IPS-11a (cell line): Measurements from ENCODE around the gene TMEM266.

Source experiments
- H3K4me3 ChIP-seq: one replicate; pipeline ENCODE4 v1.5.1; 2013; ENCODE audit warnings: low read depth, low read length, control low read depth

Gene TMEM266

DNA sequence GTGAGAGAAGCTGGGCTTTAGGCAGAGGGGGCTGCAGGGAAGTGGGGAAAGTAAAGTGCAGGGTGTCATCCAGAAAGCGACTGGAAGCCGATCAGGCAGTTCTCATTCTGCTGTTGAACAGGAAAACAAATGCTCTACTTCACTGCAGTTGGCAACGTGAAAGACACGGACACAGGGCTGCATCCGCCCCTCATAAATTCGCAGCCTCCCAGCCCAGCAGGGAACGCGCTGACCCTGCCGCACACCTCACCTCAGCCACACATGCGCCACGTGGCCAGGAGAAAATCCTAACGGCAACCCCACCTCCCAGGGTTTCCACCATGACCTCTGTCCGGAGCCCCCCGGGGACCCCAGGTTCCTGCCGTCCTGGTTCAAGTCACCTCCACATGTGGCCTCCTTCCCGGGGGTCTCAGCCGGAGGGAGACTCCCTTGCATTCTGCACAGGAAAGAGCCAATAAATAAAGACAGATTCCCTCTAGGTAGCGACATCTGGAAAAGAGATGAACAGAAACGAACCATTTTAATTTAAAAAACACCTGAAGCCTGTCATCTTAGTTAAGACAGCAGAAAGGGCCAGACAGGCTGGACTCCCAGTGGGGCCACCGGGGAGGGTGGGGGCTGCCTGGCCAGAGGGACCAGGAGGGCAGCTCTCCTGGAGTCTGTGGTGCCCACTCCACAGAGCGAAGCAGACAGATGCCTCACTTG lies 118.7 kb downstream of the TMEM266 start:
- no peak overlapping the region for H3K4me3 ChIP-seq

DNA sequence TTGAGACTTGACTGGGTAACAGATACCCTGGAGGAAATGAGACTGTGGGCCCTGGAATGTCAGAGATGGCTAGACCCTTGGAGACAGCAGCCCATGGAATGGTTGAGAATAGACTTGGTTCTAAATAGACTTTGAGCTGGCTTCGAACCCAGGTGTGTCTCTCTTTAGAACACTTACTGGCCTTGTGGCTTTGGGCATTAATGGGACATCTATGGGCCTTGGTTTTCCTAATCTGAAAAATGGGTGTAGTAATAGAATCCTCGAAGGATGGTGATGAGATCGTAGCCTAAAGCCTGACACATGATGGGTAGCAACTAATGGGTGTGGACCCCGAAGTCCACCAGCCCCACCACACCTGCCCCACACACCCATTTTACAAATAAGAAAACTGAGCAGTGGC lies 119.2 kb downstream of the TMEM266 start:
- no peak overlapping the region for H3K4me3 ChIP-seq

DNA sequence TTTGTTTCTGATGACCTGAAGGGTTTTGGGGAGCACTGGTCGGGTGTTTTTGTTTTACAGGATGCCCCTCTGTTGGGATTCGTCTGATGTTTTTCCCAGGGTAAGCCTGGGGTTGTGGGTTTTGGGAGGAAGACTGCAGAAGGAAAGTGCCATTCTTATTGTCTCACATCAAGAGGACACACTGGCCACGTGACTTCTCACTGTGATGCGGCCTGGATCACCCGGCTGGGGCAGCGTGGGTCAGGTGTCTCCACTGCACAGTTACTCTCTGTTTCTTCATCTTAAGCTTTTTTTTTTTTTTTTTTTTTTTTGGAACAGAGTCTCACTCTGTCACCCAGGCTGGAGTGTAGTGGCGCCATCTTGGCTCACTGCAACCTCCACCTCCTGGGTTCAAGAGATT lies 120.5 kb downstream of the TMEM266 start:
- H3K4me3 ChIP-seq, result no peak overlapping the region

DNA sequence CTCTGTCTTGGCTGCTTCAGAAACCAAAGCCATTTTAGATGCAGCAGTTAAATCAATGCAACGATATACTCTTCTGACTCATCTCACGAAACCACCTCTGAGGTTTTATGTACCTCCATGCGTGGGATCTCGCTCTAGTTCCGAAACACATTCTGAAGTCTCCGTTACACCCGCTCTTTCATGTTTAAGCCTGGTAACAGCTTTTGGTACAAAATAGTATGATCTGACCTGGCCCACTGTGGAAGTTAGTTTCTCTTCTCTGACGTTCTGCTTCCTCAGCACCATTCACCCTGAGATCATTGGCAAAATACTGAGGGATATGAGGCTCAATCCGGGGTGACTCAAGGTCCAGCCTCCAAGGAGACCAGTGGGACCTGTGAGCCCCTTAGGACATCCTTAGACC lies 121.9 kb downstream of the TMEM266 start:
- no peak overlapping the region for H3K4me3 ChIP-seq

- no peak overlapping the region for H3K4me3 ChIP-seq
These were observed 124.3 kb downstream of the TMEM266 start for GRCh38 chr15:76183930-76184649.

DNA sequence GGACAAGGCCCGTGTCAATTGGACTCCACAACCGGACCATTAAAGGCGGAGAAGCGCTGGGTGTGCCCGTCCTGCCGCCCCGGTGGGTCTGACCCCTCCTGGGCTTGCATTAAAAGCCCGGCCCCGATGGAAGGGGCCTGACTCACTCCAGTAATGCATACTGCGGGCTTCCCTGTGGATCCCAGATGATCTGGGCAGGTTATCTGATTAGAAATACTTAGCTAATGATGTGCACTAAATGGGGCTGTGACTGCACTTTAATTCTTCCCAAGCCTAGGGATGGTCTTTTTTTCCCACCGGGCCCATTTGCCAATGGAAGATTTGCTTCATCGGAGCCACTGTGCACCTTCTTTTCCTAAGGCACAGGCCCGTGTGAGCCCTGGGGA lies 124.9 kb downstream of the TMEM266 start:
- no peak overlapping the region for H3K4me3 ChIP-seq

DNA sequence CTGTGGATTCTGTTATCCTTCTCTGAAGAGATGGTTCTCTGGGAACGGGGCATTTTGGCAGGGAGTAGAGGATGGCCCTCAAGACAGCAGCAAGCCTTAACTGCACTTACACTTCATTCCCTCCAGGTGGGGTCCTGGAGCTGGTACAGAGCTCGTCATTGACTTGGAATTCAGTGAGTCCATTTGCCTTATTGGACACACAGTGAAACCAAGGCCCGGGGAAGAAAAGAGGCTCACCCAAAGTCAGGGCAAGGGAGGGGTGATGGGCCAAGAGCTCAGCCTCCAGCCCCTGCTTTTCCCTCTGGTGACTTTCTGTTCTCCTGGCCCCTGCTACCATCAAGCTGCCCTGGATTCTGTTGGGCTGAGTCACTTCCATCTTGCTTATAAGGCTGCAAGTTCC lies 125.9 kb downstream of the TMEM266 start:
- H3K4me3 ChIP-seq, result no peak overlapping the region

DNA sequence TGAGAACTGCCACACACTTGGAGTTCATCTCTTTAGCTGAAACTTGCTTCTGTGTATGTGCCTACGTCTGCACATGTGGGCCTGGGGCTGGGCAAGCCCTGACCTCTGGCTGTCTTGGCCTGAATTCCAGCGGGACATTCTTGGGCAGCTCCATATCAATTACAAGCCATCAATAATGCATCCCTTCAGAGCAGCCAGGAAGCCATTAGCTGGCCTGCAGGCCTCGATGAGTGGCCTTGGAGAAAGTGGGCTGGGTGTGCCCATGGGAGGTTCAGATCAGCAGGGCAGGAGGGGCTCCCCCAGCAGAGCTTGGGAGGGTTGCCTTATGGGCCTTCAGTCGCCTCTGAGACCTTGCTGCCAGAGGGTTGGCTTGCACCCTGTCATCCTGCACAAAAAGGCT lies 127.4 kb downstream of the TMEM266 start:
- H3K4me3 ChIP-seq, result no peak overlapping the region

DNA sequence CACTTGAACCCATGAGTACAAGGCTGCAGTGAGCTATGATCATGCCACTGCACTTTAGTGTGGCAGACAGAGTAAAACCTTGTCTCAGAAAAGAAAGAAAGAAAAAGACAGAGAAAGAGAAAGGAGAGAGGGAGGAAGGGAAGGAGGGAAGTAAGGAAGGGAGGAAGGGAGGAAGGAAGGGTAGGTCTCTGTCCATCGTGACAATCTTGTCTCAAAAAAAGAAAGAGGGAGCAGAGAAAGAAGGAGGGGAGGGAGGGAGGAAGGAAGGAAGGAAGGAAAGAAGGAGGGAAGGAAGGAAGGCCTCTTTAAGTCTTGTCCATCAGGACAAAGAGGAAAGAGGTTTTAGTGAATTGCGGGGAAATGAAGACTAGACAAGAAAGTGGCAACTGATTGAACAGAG lies 129.3 kb downstream of the TMEM266 start:
- H3K4me3 ChIP-seq, result no peak overlapping the region

DNA sequence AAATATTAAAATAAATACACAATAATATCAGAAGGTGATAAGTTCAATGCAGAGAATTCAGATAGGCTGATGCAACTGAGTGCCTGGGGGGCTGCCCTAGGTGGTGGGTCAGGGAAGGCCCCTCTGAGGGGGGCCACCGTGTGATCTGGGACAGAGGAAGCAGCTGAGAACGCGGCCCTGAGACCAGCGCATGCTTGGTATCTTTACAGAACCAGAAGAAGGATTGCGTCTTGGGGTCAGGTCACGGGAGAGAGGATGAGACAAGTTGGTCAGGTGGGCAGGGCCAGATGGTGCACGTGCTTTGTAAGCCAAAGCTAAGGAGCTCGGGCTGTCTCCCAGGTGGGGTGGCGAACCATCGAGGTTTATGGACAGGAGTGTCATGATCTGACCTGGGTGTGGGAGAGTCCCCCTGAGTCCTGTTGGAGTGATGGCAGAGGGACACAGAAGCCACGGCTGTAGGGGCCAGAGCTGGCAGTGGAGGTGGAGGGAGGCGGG lies 130.3 kb downstream of the TMEM266 start:
- no peak overlapping the region for H3K4me3 ChIP-seq

DNA sequence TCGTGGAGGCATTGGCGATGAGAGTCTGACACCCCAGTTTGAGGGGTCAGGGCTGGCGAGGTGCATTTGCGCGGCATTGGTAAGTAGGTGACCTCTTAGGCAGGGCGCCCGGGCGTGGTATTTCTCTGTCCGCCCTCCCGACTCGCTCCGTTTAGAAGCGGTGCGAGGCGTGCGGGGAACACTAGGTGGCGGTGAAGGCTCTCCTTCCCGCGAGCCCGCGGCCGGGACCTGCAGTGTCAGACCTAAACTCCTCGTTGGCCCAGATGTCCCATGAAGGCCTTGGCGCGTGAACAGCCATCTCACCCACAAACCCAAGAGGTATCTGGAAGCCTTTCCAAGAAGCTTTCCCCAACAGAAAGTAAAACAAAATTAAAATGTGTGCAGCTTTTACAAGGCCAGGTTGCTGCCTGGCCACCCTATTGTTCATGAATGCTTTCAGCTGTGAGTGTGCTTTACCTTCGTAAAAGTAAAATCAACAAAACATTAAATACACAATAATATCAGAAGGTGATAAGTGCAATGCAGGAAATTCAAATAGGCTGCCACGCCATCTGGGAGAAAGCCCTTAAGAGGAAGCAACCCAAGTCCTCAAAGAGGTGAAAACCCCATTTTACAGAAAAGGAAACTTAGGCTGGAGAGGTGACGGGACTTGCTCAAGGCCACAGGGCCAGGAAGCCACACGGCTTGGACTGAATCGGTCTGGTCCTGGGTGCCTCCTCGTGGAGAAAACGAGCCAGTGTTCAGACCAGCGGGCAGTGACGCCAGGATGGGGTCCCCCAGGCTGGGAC lies 131.2 kb downstream of the TMEM266 start:
- H3K4me3 ChIP-seq, result no peak overlapping the region

DNA sequence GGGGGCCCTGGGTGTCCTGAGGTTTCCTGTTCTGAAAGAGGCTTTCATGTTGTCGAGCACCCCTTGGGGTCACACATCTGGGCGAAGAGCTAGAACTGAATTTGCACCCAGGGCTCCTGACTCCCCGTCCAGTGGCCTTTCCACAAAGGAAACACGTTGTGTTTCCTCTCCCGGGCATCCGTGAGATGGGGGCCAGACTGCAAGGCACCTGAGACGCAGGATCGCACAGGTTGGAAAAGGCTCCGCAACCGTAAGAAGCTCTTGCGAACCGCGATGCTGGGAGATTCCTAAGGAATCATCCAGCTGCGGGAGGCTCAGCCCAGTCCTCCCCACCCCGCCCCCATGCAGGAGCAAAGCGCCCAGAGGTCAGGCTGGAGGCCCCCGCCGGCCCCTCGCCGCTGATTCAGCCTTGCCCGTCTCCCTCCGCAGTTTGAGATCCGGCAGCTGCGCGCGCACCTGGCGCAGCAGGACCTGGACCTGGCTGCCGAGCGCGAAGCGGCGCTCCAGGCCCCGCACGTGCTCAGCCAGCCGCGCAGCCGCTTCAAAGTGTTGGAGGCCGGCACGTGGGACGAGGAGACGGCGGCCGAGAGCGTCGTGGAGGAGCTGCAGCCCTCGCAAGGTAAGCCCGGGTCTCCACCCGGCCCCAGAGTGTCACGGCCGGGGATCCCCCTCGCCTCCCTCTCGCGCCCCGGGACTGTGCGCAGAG lies 131.9 kb downstream of the TMEM266 start:
- no peak overlapping the region for H3K4me3 ChIP-seq

- no peak overlapping the region for H3K4me3 ChIP-seq
These were observed 132.9 kb downstream of the TMEM266 start for GRCh38 chr15:76192715-76193114.

GRCh38 chr15:76193934-76194333 lies 134.1 kb downstream of the TMEM266 start:
- H3K4me3 ChIP-seq, result no peak overlapping the region

- H3K4me3 ChIP-seq, result no peak overlapping the region
These were observed 135.9 kb downstream of the TMEM266 start for GRCh38 chr15:76195506-76196268.

DNA sequence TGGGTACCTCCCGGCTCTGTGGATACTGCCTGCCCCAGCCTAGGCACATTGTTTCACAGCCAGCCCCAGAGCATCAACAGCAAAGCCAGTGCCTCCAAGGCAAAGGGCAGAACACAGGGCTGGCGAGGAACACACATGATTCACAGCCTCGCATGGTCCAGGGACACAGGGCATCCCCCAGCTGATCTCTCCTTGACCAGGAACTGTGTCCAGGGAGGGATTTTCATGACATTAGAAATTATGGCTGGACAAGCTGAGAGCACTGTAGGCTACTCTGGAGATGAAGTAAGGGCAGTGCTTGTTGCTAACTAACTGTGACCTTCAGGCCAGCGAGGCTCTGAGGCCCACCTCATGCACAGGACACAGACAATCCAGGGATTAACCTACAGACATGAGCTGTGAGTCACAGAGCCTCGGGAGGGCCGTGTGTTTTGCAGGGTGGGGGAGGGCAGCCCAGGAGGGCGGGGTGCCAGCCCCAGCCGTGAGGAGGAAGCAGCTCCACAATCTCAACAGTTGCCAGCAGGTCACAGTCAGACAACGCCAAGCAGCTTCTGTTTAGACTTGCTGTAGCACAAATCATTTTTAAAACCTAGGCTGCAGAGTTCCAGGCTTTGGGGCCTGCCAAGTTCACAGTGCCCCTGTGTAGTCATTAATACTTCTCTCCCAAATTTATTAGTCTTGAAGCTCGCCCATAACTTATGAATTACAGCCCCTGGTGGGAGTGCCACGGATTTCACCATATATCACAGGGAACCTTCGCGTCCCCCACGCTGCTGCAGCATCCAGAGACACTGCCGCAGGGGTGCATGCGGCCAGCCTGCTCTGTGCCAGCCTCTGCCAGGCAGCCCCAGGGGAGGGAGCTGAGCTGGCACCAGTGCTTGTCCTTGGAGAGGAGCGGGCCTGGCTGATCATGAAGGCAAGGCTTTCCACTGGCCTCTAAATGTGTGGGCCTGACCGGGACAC lies 136.8 kb downstream of the TMEM266 start:
- H3K4me3 ChIP-seq, result no peak overlapping the region

DNA sequence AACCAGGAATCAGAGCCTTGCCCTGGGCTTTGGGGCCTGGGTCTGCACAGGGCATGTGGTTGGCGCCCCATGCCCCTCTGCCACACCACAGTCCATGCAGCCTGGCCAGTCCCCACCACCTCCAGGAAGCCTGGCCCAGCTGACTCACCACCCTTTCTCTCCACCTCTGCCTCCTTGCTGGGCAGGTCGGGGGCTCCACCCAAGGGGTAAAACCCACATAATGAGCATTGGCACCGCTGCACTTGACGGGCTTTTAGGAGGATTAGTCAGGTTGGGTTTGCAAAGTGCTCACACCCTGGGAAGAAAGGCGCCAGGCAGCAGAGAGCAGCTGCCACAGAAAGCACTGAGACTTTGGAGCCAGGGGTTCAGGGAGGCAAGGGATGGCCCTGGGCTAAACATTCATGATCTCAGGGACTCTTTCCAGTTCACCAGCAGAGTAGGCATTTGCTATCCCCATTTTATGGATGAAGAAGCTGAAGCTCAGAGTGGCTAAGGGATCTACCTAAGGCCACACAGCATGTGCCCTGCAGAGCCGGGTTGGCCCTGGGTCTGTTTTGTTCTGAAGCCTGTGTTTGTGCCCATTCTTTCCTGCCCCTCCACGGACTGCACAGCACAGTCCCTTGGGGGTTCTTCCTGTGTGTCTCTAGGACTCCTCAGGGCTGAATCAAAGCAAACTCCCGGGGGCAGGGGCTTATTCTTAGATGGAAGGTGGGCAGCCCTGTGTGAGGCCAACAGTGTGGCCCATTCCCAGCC lies 138.1 kb downstream of the TMEM266 start:
- H3K4me3 ChIP-seq, result no peak overlapping the region

GRCh38 chr15:76198456-76199105 lies 138.8 kb downstream of the TMEM266 start:
- no peak overlapping the region for H3K4me3 ChIP-seq
